GM19240 (cell line): ENCODE data around the gene ACVRL1.

Experiments
- DNase-seq: peaks from one replicate; pipeline ENCODE4 v3.0.0; 2011; ENCODE audit warnings: low spot score; ENCODE audit not compliant: insufficient read length

ACVRL1 gene

DNA sequence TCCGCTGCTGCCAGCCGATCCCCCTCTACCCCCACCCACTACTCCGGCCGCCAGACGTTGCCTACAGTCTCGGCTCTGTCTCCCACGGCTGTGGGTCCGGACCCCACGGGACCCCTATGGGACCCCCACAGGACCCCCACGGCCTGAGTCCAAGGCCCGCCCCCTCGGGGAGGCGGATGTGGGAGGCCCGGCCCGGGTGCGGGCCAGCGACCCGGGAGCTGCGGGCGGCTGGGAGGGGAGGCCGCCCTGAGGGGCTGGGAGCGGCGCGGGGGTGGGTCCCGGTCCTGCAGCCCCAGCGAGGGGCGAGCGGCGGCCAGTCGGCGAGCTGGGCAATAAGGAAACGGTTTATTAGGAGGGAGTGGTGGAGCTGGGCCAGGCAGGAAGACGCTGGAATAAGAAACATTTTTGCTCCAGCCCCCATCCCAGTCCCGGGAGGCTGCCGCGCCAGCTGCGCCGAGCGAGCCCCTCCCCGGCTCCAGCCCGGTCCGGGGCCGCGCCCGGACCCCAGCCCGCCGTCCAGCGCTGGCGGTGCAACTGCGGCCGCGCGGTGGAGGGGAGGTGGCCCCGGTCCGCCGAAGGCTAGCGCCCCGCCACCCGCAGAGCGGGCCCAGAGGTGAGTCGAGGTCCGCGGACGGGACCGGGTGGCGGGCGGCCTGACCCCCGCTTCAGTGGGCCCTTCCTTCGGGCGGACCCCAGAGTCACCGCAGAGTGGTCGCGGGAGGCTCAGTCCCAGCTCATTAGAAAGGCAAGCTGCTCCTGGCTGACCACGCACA, at the start of gene ACVRL1:
ACVRL1 (plus strand) TSS at position 422 of the 773 bp plus-strand sequence. CDS start 4,971 bp downstream, outside the sequence.
- no peak for DNase-seq

DNA sequence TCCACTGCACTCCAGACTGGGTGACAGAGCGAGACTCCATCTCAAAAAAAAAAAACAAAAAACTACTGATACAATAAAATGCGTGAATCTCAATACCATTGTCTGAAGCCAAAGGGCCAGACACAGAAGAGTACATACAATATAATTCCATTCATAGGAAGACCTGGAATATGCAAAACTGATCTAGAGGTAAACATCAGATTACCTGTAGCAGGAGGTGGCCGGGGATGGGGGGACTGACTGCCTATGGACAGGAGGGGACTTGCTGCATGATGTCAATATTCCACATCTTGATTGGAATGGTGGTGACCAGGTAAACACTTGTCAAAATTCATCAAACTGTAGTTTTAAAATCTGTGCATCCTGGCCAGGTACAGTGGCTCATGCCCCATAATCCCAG, 46.3 kb upstream of the ACVRL1 start:
- DNase-seq, result no peak

DNA sequence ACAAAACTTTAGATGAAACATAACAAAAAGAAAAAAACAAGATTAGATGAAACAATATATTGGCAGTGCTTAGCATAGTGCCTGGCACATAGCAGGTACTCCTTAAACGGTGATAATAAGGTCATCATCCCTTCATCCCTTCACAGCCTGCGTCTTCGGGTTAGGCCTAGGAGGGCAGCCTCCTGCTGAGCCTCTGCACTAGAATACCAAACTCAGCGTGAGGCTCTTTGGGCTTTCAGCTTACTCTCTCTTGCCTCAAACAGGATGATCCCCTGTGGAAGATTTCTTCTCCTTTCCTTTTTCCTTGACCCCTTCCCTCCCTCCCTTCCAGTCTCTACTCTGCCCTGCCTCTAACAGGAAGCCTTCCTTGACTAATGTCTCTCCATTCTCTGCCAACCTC, 44.4 kb upstream of the ACVRL1 start:
- DNase-seq, result no peak

DNA sequence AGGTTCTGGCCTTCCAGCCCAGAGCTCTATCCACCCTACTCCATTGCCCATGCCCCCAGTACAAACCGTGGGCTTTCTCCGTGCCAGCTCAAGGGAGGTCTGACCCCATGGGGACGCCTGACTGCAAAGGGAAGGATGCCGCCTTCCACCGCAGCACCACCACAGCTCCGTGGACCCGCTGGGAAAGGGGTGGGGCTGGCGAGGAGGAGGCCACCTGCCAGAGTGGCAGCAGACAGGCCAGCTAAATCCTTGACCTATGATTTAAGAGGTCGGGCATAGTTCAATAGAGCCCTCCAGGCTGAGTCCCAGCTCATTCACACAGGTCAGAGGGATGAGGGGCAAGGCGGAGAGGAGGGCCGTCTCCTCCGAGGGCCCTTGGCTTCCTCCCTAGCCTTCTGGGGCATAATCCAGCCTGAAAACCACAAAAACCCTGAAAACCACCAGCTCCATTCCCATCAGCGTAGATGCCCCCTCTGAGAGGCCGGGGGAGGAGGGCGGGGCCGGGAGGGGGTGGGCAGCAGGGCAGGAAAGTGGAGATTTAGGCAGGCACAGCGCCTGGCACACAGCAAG, 43.9 kb upstream of the ACVRL1 start:
- no peak for DNase-seq

DNA sequence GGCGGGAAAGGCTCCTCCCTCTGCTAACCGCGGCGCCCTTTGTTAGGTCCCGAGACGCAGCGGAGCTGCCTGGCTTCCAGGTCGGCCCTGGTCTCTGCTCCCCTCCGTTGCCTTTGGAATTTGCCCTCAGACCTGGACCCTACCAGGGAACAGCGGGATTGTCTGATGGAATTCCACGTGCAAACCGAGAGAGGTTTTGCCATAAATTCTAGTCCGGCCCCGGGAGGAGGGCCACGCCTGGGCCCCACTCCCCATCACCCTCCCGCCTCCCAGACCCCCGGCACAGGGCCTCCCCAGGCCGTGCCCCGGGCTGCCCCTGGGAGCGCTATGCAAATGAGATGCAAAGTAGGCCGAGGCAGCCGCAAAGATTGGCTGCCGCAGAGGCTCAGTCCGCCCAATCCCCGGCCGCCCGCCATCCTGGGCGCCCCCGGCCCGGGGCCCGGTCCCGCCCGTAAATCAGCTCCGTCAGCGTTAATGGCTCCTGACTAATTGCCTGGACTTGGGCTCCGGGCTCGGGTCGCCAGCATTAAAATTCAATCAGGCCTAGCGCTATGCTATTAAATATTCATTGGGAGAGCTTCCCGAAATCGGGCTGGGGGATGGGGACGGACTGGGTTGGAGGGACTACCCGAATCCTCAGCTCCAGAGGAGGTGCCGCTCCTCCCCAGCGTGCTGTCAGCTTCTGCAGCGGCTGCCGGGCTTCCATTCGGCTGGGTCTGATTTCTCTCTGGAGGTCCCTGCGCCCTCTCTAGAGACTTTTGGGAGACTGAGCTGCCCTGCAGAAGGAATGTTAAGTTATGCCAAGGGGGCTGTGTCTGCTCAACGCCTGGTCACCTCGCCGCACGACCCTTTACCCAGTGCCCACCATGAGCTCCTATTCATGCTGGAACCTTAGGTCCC, 43.1 kb upstream of the ACVRL1 start:
- DNase-seq, result no peak

DNA sequence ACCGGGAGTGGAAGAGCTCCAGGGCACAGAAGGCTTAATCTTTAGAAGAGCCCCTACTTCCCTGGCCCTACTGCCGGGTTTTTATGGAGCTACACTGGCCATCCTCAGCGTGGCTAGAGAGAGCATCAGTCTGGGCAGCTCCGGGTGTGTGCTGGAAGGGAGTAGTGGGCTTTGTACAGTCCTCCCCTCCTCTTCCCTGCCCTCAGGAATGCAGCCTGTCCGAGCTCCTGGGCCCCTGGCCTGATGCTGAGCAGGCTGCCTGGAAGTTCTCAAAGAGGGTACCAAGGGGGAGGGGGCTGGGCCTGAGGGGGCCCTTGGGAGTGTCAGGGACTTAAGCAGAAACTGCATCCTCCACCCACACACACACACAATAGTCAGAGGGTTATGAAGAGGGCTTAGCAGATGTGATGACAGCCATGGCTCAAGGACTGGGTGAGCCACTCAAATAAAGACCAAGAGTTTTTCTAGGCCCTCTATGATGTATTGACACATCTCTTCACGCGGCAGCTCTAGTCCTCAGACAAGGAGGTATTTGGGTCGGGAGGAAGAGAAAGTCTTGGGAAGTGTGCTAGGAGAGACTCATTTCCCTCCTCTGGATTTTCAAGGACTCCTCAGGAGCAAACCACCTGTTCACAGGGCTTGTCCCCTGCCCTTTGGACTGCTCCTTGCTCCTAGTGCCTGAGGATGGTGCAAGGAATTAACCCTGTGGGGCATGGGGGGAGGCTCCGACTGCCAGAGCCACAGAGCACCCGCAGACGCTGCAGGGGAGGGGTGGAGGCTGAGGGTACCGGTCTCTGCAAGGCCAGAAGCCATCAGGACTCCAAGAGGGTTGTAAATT, 42.3 kb upstream of the ACVRL1 start:
- DNase-seq, result no peak

DNA sequence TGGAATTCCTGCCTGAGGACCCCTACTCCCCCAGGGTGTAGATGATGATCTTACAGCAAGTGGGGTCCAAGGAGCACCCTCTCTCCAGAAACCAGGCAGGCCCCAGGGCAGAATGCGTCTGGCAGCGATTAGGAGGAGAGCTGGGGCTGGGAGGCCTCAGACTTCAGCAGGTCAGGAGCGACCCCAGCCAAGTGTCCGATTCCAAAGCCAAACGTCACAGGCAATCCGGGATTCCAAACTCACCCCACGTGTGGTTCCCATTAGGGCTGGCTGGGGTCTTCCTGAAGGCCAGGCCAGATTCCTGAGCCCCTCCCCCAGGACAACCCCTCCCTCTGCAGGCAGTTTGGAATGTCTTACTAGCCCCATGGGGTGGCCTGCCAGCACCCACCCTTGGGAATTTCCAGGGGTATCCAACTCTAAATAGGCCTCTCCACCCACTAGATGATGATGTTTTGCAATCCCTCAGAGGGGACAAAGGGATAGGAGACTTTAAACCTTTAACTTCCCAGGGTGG, 41.5 kb upstream of the ACVRL1 start:
- DNase-seq, result no peak

DNA sequence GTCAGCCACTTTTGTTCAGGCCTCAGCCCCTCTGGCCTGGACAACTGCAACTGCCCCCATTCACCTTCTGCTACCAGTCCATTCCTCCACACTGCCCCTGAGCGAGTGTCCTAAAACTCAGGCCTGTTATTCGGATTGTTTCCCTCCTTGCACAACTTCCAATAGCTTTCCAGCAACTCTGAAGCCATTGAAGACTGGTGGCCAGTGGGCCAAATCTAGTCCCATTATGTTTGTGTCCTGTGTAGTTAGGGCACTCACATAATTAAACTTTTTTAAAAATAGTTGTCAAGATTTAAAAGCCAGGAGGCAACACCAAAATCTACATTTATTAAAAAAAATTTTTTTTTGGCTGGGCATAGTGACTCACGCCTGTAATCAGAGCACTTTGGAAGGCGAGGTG, 41.0 kb upstream of the ACVRL1 start:
- no peak for DNase-seq

DNA sequence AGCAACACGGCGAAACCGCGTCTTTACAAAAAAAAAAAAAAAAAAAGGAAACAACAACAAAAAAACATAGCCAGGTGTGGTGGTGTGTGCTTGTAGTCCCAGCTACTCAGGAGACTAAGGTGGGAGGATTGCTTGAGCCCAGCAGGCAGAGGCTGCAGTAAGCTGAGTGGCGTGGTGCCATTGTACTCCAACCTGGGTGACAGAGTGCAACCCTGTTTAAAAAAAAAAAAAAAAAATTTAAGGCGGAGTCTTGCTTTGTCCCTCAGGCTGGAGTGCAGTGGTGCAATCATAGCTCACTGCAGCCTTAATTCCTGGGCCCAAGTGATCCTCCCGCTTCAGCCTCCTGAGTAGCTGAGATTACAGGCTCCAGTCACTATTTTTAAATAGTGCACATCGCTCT, 40.5 kb upstream of the ACVRL1 start:
- DNase-seq, result no peak

DNA sequence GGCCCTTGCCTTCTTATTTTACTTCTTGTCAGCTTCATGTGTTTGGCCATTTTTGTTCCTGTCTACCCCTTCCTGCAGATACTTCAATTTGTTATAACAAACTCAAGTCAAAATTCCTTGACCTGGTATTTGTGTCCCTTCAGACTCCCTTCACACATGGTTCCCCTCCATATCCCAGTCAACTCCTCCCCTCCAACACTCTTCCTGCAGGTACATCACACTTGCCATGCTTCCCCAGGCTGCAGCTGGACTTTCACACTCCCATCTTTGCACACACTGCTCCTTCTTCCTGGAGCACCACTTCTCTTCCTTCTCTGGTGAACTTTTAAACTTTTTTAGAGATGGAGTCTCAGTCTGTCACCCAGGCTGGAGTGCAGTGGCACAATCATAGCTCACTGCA, 39.9 kb upstream of the ACVRL1 start:
- DNase-seq, result no peak

DNA sequence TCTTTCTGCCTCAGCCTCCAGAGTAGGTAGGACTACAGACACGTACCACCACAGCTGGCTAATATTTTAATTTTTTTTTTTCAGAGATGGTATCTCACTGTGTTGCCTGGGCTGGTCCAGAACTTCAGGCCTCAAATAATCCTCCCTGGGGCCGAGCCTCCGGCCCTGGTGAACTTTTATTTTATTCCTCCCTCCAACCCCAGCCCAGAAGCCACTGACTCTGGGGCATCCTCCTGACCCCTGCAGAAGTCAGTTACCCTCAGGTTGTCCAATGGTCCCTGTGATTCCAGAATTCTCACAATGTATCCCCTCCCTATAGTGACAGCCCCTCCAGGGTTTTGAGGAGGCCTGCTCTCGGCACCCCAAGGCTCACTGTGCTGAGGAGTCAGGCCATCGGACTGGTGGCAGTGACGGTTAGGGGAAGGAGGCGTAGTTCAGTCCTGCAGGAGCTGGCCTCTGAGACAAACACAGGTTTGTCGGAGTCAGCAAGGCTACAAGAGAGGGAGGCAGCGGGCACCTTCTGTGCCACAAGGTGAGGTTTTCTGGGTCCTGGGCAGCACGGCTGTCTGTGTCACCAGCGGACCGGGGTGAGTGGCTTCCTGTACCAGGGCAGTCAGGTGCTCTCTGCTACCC, 39.4 kb upstream of the ACVRL1 start:
- DNase-seq, result no peak

DNA sequence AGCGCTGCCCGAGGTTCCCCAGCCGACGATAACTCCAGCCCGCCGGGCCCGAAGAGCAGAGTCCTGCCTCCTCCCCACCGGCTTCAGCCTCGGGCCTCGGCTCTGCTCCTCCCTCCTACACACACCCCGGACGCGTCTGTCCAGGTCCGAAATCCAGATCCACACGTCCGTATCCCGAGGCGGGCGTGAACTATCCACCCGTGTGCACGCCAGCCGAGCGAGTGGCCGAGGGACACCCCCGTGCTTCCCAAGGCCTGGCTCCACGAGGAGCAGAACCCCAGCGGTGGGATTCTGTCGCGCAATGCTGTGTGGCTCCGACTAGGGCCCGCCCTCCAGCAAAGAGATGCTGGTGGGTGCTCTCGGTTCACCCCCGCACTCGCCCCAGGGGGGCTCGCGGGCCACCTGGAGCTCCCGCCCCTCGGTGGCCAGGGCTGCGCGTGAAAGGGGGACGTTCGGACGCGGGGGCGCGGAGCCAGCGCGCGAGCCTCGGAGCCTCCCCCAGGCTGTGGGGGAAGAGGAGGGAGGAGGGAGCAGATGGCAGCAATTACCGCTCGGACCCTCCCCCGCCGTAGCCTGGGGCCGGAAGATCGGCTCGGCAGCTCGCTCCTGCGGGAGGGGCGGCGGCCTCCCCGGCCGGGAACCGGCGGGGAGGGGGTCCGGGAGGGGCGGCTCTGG, 38.3 kb upstream of the ACVRL1 start:
- DNase-seq, result no peak

DNA sequence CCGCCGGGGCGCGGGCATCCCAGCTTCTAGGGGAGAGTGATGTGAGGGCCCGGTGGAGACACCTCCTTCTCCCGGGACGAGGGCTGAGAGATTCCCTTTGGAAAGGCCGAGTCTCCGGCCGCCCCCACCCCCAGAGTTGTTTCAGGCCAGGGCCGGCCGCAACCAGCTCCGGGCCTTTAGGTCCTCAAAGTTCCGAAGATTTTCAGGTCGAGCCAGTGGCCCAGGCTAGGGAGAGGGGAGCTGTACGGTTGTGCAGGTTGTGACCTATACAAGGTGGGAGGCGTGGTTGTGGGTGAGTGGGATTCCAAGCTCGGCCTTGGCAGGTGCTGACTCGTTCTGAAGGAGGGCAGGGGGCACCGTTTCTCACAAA, 37.8 kb upstream of the ACVRL1 start:
- no peak for DNase-seq

DNA sequence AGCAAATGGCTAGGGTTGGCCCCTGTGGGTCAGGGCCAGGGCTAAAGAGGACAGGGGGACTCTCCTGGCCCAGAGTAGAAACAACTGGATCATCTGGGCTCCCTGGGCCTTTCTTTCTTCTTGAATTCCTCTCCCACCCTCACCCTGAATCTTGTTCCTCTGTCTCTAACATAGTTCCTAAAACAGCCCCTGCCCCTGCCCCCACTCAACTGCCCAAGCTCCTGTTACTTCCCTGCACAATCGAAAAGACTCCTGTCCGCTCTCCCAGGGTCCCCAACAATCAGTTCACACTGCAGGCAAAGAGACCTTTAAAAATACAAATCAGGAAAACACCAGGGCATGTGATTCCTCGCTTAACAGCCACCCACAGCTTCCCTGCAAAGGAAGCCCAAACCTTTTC, 37.4 kb upstream of the ACVRL1 start:
- DNase-seq, result no peak

DNA sequence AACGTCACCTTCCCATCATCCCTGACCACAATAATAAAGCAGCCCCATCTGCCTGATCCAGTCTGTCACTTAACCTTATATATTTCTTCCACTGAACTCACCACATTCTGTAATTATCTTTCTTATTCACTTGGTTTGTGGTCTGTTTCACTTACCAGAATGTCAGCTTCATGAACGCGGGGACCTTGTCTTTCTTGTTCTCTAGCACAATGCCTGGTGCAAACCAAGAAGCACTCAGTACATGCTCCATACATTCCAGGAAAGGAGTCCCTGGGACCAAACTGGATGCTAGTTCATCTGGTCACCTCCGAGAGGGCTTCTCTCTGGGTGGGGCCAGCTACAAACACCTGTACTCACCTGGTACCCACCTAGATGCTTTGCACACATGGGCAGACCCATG, 36.8 kb upstream of the ACVRL1 start:
- no peak for DNase-seq

DNA sequence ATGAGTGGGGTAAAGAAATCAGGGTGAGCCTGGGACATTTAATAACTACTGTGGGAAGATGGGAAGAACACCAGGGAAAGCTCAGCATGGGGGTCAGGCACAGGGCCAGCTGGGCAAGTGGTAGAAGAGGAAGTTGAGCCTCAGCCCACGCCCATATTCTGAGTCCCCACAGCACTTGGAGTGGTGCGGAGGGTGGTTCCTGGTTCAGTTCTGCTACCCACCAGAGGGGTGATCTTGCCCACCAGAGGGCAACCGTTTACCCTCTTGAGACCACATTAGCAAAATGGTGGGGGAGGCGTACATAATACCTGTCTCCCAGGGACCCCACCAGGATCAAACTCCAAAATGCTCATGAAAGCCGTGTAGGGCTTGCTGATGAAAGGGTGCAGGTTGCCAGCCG, 36.2 kb upstream of the ACVRL1 start:
- no peak for DNase-seq

DNA sequence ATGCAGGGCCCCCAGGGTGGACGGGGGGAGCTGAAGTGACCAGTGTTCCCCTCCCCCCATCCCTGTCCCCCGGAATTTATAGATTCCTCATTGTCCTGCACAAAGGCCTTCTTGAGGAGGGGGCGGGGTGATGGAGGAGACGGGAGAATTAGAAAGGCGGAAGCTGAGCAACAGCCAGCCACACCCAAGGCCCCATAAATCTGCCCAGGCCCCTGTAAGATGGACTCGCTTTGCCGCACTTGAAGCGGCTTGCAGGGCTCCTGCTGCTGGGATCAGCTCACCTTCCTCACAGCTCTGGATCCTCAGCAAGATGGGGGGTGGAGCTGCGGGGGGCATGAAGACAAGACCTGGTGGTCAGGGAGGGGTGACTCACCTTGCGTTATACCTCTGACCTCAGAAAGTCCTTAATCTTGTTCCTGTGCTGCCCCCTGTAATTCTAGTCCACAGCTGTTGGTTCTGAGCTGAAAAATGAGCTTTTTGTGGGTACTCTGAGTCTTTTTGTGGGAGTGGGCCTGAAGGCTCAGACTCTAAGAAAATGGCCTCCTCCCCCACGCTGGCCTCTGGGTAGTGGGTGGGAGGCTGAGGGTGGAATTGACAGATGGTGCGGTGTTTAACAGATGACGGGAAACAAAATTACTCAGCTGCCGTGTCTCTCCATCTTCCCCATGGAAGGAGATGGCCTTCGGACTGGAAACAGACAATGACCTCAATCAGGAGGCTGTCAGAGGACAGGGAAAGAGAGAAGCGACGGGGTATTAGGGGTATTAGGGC, 35.2 kb upstream of the ACVRL1 start:
- DNase-seq, result no peak

DNA sequence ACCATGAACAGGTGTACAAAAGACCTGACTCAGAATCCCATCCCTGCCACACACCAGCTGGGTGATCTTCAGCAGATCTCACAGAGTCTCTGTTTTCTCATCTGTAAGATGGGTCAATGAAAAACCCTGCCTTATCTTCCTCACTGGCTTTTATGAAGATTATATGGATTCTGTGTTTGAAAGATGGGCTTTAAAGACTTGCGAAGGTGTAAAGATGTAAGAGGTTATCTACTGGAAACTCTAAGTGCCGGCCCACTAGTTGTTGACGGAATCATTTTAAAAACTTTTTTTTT, 34.7 kb upstream of the ACVRL1 start:
- no peak for DNase-seq

DNA sequence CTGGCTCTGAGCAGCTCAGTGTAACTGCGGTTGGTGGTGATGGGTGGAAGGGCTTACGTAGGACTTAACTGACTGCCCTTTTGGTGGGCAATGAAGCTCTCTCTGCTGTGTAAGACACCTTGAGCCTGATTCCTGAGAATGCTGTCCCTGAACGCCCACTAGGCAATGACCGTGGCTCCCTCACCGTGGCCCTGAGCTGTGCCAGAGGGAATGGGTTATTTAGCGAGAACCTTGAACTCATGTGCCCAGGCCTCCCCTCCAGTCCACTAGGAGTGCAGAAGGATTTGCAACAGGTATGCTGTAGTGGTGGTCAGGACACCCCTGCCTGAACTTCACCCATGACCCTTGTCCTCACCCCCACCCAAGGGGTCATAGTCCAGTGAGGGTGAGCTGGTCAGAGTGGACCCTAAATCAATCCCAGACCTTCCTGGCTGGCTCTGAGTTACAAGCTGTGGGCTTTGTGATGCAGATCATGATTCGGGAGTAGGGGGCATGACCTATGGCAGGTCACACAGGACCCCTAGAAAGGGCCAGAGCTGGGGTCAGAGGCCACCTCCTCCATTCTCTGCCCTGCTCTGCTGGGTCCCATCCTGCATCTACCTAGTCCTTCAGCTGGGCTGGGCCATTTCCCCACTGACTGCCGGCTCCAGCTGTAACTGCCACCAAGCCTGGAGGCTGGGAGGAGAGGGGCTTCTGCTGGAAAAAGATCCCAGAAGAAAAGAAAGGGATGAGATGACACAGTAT, 33.9 kb upstream of the ACVRL1 start:
- no peak for DNase-seq
